Ishikawa (cell line): ENCODE data around the gene STXBP5.

ENCODE experiments used
- CEBPB ChIP-seq: IDR thresholded peaks from 2 replicates; pipeline ENCODE4 v1.6.1; 2012
- CREB1 ChIP-seq: IDR thresholded peaks from 2 replicates; pipeline ENCODE4 v1.6.1; 2012; ENCODE audit warnings: low read depth
- EGR1 ChIP-seq: IDR thresholded peaks from 2 replicates; pipeline ENCODE4 v1.6.1; 2012
- EP300 ChIP-seq: IDR thresholded peaks from 2 replicates; pipeline ENCODE4 v1.6.1; 2012; ENCODE audit warnings: borderline replicate concordance
- FOXM1 ChIP-seq: IDR thresholded peaks from 2 replicates; pipeline ENCODE4 v1.6.1; 2012; ENCODE audit warnings: low read depth, borderline replicate concordance
- MAX ChIP-seq: IDR thresholded peaks from 2 replicates; pipeline ENCODE4 v1.6.1; 2012
- NFIC ChIP-seq: IDR thresholded peaks from 2 replicates; pipeline ENCODE4 v1.6.1; 2012
- RAD21 ChIP-seq: IDR thresholded peaks from 2 replicates; pipeline ENCODE4 v1.6.1; 2012; ENCODE audit warnings: low read depth
- TAF1 ChIP-seq: IDR thresholded peaks from 2 replicates; pipeline ENCODE4 v1.6.1; 2012; ENCODE audit warnings: low read depth, mild to moderate bottlenecking
- TCF12 ChIP-seq: IDR thresholded peaks from 2 replicates; pipeline ENCODE4 v1.6.1; 2012; ENCODE audit warnings: low read depth
- TEAD4 ChIP-seq: IDR thresholded peaks from 2 replicates; pipeline ENCODE4 v1.6.1; 2012
- USF1 ChIP-seq: IDR thresholded peaks from 2 replicates; pipeline ENCODE4 v1.6.1; 2012
- YY1 ChIP-seq: IDR thresholded peaks from 2 replicates; pipeline ENCODE4 v1.6.1; 2012; ENCODE audit warnings: low read depth
- ZBTB7A ChIP-seq: IDR thresholded peaks from 2 replicates; pipeline ENCODE4 v1.6.1; 2012; ENCODE audit warnings: low read depth
- TF ChIP-seq, protein P1 (sequence below): IDR thresholded peaks from 2 replicates; pipeline ENCODE4 v1.6.1; 2012; ENCODE audit warnings: low read depth, mild to moderate bottlenecking

Gene STXBP5

DNA sequence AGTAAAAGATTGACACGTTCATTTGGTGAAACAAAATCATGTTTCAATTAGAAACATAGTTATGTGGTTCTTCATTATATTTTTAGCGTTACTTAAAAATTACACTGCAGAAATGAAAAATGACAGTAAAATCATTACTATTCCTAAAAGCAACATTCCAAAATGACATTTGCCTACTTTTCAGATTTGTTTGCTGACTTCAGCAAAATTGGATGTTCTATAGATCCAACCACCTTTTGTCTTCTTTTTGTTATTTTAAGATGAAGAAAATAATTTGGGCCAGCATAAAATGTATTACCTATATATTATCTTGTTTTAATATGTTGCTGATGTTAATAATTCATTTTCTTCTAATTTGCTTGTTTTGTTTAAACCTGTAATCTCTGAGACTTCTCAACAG lies 30.5 kb downstream of the STXBP5 start:
- TF ChIP-seq RAD21, result no peak
- TF ChIP-seq ZBTB7A, result no peak
- TF ChIP-seq TEAD4, result no peak
- no peak for TF ChIP-seq EGR1
- TF ChIP-seq MAX, result no peak
- TF ChIP-seq, protein P1, sequence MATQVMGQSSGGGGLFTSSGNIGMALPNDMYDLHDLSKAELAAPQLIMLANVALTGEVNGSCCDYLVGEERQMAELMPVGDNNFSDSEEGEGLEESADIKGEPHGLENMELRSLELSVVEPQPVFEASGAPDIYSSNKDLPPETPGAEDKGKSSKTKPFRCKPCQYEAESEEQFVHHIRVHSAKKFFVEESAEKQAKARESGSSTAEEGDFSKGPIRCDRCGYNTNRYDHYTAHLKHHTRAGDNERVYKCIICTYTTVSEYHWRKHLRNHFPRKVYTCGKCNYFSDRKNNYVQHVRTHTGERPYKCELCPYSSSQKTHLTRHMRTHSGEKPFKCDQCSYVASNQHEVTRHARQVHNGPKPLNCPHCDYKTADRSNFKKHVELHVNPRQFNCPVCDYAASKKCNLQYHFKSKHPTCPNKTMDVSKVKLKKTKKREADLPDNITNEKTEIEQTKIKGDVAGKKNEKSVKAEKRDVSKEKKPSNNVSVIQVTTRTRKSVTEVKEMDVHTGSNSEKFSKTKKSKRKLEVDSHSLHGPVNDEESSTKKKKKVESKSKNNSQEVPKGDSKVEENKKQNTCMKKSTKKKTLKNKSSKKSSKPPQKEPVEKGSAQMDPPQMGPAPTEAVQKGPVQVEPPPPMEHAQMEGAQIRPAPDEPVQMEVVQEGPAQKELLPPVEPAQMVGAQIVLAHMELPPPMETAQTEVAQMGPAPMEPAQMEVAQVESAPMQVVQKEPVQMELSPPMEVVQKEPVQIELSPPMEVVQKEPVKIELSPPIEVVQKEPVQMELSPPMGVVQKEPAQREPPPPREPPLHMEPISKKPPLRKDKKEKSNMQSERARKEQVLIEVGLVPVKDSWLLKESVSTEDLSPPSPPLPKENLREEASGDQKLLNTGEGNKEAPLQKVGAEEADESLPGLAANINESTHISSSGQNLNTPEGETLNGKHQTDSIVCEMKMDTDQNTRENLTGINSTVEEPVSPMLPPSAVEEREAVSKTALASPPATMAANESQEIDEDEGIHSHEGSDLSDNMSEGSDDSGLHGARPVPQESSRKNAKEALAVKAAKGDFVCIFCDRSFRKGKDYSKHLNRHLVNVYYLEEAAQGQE, result no peak
- no peak for TF ChIP-seq TAF1
- no peak for TF ChIP-seq USF1
- no peak for TF ChIP-seq TCF12
- TF ChIP-seq EP300, result no peak
- TF ChIP-seq YY1, result no peak
- no peak for TF ChIP-seq CREB1
- no peak for TF ChIP-seq NFIC

DNA sequence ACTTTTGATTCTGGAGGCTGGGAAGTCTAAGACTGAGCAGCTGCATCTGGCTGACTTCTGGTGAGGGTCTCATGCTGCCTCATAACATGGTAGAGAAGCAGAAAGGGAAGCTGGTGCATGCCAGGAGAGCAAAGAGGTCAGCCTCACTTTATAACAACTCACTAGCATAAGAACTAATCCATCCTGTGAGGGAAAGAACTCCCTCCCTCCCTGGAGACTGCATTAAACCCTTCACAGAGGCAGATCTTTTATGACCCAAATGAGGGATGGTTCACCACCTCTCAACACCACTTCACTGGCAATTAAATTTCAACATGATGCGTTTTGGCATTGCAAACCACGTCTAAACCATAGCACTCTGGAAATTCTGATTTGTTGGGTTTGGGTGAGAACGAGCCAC lies 33.9 kb downstream of the STXBP5 start:
- TF ChIP-seq FOXM1 (no peak), MAX (no peak), CEBPB (no peak), RAD21 (no peak), YY1 (no peak), EGR1 (no peak), TAF1 (no peak), TEAD4 (no peak), TCF12 (no peak), EP300 (no peak), USF1 (no peak)
- TF ChIP-seq, protein P1, result no peak

- TF ChIP-seq, protein P1, result no peak
- no peak for TF ChIP-seq YY1
- no peak for TF ChIP-seq FOXM1
- TF ChIP-seq EGR1, result no peak
- no peak for TF ChIP-seq CREB1
- TF ChIP-seq CEBPB, result no peak
- TF ChIP-seq MAX, result no peak
- no peak for TF ChIP-seq RAD21
- TF ChIP-seq TCF12, result no peak
- no peak for TF ChIP-seq EP300
- TF ChIP-seq NFIC, result no peak
- TF ChIP-seq TAF1, result no peak
- TF ChIP-seq ZBTB7A, result no peak
- TF ChIP-seq USF1, result no peak
- TF ChIP-seq TEAD4, result no peak
Observed at GRCh38 chr6:147238906-147239305, 34.7 kb downstream of the STXBP5 start.

DNA sequence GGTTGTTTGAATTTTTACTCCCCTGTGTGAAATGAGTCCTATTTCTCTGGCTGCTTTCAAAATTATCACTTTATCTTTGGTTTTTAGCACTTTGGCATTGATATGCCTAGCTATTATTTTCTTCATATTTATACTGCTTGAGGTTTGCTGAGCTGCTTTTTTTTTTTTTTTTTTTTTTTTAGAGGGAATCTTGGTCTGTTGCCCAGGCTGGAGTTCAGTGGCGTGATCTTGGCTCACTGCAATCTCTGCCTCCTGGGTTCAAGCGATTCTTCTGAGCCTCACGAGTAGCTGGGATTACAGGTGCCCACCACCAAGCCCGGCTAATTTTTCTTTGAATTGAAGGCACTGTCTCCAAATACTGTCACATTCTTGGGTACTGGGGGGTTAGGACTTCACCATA lies 40.6 kb downstream of the STXBP5 start:
- TF ChIP-seq, protein P1, result no peak
- TF ChIP-seq FOXM1 (no peak), CEBPB (no peak), NFIC (no peak), RAD21 (no peak), TEAD4 (no peak)
